ENCODE results near the gene HIVEP1.
"Not testable (repeated sequence)": the region's sequence is repeated elsewhere in the genome, so short reads cannot be mapped to it uniquely, and the experiment has no call there.

HIVEP1 gene

GRCh38 chr6:12155769-12156168, 143.7 kb downstream of the HIVEP1 start:
- DNase-seq (ENCODE audit: low read depth, low spot score), result not testable (repeated sequence)

- no peak for DNase-seq (ENCODE audit: low read depth, low spot score)
Measured at GRCh38 chr6:12158686-12159415, 146.7 kb downstream of the HIVEP1 start.

- DNase-seq (ENCODE audit: low read depth, low spot score), result no peak
Measured at GRCh38 chr6:12160326-12160725, 148.2 kb downstream of the HIVEP1 start.

GRCh38 chr6:12162213-12162612, 150.1 kb downstream of the HIVEP1 start:
- DNase-seq (ENCODE audit: low read depth, low spot score), result no peak

GRCh38 chr6:12163149-12163548, 151.0 kb downstream of the HIVEP1 start:
- DNase-seq (ENCODE audit: low read depth, low spot score), result no peak

- no peak for DNase-seq (ENCODE audit: low read depth, low spot score)
Measured at GRCh38 chr6:12163744-12164507, 151.8 kb downstream of the HIVEP1 start.

GRCh38 chr6:12164508-12164770, 152.3 kb downstream of the HIVEP1 start:
- no peak for DNase-seq (ENCODE audit: low read depth, low spot score)

- no peak for DNase-seq (ENCODE audit: low read depth, low spot score)
Measured at GRCh38 chr6:12165297-12165696, 153.2 kb downstream of the HIVEP1 start.

GRCh38 chr6:12165722-12166280, 153.7 kb downstream of the HIVEP1 start:
- DNase-seq (ENCODE audit: low read depth, low spot score), result no peak

GRCh38 chr6:12169377-12169776, 157.3 kb downstream of the HIVEP1 start:
- DNase-seq (ENCODE audit: low read depth, low spot score), result no peak

- no peak for DNase-seq (ENCODE audit: low read depth, low spot score)
Measured at GRCh38 chr6:12170351-12171092, 158.4 kb downstream of the HIVEP1 start.

GRCh38 chr6:12171717-12172116, 159.6 kb downstream of the HIVEP1 start:
- no peak for DNase-seq (ENCODE audit: low read depth, low spot score)

GRCh38 chr6:12172572-12172971, 160.5 kb downstream of the HIVEP1 start:
- DNase-seq (ENCODE audit: low read depth, low spot score), result no peak

- no peak for DNase-seq (ENCODE audit: low read depth, low spot score)
Measured at GRCh38 chr6:12173181-12173580, 161.1 kb downstream of the HIVEP1 start.

GRCh38 chr6:12173661-12174060, 161.5 kb downstream of the HIVEP1 start:
- no peak for DNase-seq (ENCODE audit: low read depth, low spot score)

GRCh38 chr6:12174878-12175277, 162.8 kb downstream of the HIVEP1 start:
- DNase-seq (ENCODE audit: low read depth, low spot score), result no peak

GRCh38 chr6:12175626-12176025, 163.5 kb downstream of the HIVEP1 start:
- DNase-seq (ENCODE audit: low read depth, low spot score), result no peak

GRCh38 chr6:12176782-12177181, 164.7 kb downstream of the HIVEP1 start:
- DNase-seq (ENCODE audit: low read depth, low spot score), result not testable (repeated sequence)

- no peak for DNase-seq (ENCODE audit: low read depth, low spot score)
Measured at GRCh38 chr6:12178521-12178920, 166.4 kb downstream of the HIVEP1 start.

GRCh38 chr6:12181481-12181880, 169.4 kb downstream of the HIVEP1 start:
- no peak for DNase-seq (ENCODE audit: low read depth, low spot score)

GRCh38 chr6:12182676-12183075, 170.6 kb downstream of the HIVEP1 start:
- DNase-seq (ENCODE audit: low read depth, low spot score), result no peak

GRCh38 chr6:12185081-12185673, 173.1 kb downstream of the HIVEP1 start:
- no peak for DNase-seq (ENCODE audit: low read depth, low spot score)

Measured in brain pericyte (primary cell).